Epithelial cell of proximal tubule (primary cell): ENCODE measurements around the gene RORC. TPM values are rescaled to one million over a fixed set of nuclear protein-coding genes. Genes with fewer than 3 reads are reported as not detected.

Source experiments
- DNase-seq: peaks from one replicate; pipeline ENCODE4 v3.0.0-alpha.2; 2011; ENCODE audit warnings: low read depth
- H3K4me3 ChIP-seq: 2 replicates; pipeline ENCODE4 v1.5.1; 2011; ENCODE audit warnings: low read depth, mild to moderate bottlenecking, low read length
- total RNA-seq: library from RNA; depleted of rRNA; stranded (reverse); fragments of >200 nt; gene quantifications from 2 replicates; pipeline ENCODE4 v1.2.3, GENCODE V29; 2015
- TF ChIP-seq, protein P1 (sequence below): conservative IDR thresholded peaks from 2 replicates; pipeline ENCODE4 v1.5.1; 2012; ENCODE audit warnings: low read depth, mild to moderate bottlenecking, low read length

RORC gene
- total RNA-seq, 1 donor from 2014 or later, result not detected

DNA sequence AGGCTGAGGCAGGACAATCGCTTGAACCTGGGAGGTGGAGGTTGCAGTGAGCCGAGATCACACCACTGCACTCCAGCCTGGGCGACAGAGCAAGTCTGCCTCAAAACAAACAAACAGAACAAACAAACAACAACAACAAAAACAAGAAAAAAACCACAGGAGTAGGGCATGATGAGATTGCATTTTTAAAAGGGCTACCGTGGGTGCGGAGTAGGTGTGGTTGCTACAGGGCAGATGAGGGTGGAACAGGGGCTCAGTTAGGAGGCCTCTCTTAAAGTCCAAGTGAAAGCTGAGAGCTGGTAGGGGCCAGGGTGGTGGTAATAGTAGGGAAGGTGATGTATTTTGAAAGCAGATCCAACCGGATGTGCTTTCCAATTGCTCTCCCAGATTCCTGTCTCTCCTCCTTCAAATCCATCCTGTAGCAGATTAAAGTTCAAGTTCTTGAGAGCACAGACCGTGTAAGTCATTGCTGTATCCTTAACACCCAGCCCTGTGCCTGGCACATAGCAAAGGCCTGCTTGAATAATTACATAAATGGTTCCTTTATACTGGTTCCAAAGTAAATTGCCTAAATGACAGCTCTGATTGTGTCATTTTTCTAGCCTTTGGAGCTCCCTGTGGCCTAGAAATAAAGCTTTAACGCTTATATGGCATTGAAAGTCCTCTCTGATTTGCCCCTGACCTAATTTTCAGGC, 22.2 kb downstream of the RORC start:
- DNase-seq, result no peak
- TF ChIP-seq, protein P1, sequence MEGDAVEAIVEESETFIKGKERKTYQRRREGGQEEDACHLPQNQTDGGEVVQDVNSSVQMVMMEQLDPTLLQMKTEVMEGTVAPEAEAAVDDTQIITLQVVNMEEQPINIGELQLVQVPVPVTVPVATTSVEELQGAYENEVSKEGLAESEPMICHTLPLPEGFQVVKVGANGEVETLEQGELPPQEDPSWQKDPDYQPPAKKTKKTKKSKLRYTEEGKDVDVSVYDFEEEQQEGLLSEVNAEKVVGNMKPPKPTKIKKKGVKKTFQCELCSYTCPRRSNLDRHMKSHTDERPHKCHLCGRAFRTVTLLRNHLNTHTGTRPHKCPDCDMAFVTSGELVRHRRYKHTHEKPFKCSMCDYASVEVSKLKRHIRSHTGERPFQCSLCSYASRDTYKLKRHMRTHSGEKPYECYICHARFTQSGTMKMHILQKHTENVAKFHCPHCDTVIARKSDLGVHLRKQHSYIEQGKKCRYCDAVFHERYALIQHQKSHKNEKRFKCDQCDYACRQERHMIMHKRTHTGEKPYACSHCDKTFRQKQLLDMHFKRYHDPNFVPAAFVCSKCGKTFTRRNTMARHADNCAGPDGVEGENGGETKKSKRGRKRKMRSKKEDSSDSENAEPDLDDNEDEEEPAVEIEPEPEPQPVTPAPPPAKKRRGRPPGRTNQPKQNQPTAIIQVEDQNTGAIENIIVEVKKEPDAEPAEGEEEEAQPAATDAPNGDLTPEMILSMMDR, result no peak
- no peak overlapping the region for H3K4me3 ChIP-seq

DNA sequence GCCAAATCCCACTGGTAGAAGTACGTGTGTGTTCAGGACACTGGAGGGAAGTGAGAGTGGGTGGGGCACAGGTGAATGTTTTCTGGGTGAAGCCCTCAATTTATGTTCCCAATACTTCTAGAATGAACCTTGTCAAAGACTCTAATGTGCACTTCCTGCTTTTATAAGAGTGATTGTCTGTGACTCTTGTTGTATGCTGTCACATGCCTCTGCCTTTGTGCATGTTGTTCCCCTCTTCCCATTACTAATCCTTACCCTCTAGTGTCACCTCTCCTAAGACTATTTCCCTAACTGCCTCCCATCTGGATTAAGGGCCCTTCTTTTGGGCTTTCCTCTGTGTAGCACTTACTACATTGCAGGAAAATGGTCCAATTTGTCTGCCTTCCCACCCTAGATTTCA, 23.8 kb downstream of the RORC start:
- TF ChIP-seq, protein P1, result no peak
- no peak for DNase-seq
- H3K4me3 ChIP-seq, result no peak overlapping the region

DNA sequence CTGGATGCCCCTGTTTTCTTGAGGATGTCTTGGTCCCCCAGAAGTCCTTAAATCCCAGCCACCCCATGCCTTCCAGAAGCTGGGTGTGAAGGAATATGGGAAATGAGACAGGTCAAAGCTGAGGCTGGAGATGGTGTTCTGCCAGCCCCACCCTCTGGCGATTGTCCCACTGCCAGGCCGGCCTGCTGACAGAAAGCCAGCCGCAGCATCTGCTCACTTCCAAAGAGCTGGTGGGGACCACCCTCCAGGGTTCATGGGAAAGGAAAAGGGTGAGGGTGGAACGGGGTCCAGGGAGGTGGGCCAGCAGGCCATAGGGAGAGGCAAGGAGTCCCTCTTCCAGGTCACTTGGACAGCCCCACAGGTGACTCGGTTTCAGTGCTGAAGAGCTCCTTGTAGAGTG, 24.5 kb downstream of the RORC start:
- DNase-seq, result no peak
- TF ChIP-seq, protein P1, result no peak
- no peak overlapping the region for H3K4me3 ChIP-seq

DNA sequence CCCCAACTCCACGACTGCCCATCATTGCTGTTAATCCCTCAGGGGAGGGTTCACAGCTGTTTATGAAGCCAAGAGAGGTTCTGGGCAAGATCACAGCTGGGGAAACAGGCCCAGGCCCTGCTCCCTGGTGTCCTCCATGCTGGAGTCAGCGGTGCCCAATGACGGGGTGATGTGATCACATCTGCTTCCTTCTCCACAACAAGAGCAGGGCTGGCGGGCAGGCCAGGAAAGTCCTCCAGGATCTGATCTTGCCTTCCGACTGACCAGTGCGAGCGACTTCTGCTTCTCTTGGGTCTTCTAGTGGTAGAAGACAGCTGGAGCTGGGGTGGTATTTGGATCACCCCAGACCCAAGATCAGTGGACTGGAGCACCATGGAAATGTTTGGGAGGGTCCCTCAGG, 25.4 kb downstream of the RORC start:
- DNase-seq, result no peak
- TF ChIP-seq, protein P1, result no peak
- H3K4me3 ChIP-seq, result no peak overlapping the region

DNA sequence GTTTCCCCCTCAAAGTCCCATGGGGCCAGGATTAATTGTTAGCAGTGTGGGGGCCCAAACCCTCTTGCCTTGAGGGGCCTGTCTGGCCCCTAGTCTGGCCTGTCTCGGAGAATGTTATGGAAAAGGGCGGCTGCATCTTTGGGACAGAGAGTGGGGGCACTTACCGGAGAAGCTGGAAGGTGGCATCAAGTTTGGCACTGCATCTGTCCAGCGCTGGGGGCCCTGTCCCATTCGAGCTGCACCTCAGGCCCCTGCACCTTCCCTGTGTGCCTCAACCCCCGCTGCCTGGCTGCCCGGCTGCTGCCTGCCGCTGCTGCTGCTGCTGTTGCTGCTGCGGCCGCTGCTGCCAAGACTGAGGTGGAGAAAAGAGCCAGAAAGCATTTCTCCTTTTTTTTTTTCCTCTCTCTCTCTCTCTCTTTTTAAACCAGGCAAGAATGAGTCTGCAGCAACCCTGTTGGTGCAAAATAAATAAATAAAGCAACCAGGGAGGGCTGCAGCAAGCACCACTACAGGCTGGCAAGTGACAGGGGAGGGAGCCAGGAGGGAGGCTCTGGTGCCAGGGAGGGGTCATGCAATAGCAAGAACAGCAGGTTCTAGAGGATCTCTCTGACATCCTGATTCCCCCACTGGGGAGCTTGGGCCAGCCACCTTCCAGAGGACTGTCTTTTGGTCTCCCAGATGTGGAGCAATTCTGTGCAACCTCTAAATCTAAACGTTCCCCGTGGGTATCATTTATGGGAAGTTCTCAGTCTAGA, 26.4 kb downstream of the RORC start, which contains the start of gene LINGO4:
LINGO4 (minus strand) TSS at position 354 of the 755 bp plus-strand sequence. CDS start 2,715 bp downstream, outside the sequence.
- TF ChIP-seq, protein P1, result no peak
- no peak for DNase-seq
- H3K4me3 ChIP-seq, result no peak within 1 kb of the TSS

DNA sequence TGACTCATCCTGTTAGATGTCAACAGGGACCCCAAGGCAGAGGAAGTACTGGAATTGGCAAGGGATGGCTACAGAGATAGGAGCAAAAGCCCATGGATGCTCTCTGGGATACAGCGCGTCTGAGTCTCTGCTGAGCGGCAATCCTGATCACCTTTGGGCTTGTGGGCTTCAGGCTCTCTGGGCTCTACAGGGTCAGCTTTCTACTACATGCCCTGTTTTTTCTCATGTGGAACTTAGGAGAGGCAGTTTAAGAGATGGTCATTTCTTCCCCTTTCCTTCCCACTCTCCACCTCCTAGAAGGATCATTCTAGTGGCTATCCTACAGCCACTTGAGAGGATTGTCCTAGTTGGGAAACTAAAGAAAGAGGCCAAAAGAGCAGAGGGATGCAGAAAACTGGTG, 27.7 kb downstream of the RORC start:
- TF ChIP-seq, protein P1, result no peak
- no peak for DNase-seq
- H3K4me3 ChIP-seq, result no peak overlapping the region
